ENCODE data around the gene DLX4.

DLX4 gene

GRCh38 chr17:49997301-49997650 is 28.3 kb downstream of the DLX4 start:
- no peak for TF ChIP-seq Cebpa-rat (IDR thresholded peaks at IDR 0.05)
- H3K4me3 ChIP-seq = peak overlapping the region; percentile 63
- H3K27ac ChIP-seq = no peak overlapping the region
- peaks cover 57% of the 10 kb centered on the region for H3K27me3 ChIP-seq
- H3K4me2 ChIP-seq = peak overlapping the region; percentile 90
- H3K9me3 ChIP-seq = no peaks in the 10 kb centered on the region
- H4K20me1 ChIP-seq = peaks cover 40% of the 10 kb centered on the region
- H3K36me3 ChIP-seq = no peaks in the 10 kb centered on the region
- H3K9ac ChIP-seq = no peak overlapping the region; the same call in 1 of the 2 replicates
- H3K4me1 ChIP-seq = peaks cover 30% of the 10 kb centered on the region

DNA sequence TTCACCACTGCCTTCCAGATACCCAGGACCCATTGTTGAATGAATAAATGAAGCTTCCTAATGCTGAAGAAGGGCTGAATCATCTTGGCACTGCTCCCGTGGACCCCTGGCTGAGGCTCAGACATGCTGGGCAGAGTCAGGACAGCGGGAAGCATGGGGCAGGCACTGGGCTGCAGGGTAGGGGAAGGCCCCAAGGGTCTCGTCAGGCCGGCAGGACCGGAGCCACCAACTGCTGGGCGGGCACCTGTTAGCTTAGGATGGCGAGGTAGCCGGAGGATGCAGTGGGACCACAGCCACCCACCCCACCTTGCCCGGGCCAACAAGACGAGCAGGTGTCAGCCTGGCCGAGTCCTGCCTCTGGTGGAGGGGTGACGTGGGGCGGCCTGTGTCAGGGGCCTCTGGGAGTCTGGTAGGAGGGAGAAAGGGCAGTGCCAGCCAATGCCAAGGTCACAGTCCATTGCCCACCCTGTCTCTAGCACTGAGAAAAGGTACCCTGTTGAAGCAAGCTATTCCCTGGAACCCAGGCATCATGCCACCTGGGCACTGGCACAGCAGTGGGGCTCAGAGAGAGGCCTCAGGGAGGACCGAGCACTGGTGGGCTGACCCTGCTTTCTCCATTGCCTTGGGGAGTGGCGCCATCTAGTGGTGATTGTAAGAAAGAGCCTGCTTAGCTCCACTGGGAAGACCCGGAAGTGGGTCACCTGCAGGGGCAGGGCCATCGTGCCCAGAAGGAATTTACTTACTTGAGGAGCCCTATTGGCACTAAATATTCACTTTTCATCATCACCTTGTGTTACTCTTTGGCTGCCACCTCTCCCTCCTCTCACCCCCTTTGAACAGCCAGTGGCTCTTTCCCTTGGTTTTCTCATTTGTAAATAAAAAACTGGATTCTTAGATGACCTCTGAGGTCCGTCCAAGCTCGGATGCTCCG is 29.0 kb downstream of the DLX4 start:
- no peaks in the 10 kb centered on the region for H3K36me3 ChIP-seq
- no peak for TF ChIP-seq Cebpa-rat (IDR thresholded peaks at IDR 0.05)
- no peak overlapping the region for H3K4me3 ChIP-seq
- H3K27ac ChIP-seq = no peak overlapping the region
- H3K4me1 ChIP-seq = peaks cover 27% of the 10 kb centered on the region
- peaks cover 50% of the 10 kb centered on the region for H3K27me3 ChIP-seq
- H3K9ac ChIP-seq = no peak overlapping the region
- peaks cover 33% of the 10 kb centered on the region for H4K20me1 ChIP-seq
- peak overlapping the region; percentile 12 for H3K4me2 ChIP-seq
- no peaks in the 10 kb centered on the region for H3K9me3 ChIP-seq

DNA sequence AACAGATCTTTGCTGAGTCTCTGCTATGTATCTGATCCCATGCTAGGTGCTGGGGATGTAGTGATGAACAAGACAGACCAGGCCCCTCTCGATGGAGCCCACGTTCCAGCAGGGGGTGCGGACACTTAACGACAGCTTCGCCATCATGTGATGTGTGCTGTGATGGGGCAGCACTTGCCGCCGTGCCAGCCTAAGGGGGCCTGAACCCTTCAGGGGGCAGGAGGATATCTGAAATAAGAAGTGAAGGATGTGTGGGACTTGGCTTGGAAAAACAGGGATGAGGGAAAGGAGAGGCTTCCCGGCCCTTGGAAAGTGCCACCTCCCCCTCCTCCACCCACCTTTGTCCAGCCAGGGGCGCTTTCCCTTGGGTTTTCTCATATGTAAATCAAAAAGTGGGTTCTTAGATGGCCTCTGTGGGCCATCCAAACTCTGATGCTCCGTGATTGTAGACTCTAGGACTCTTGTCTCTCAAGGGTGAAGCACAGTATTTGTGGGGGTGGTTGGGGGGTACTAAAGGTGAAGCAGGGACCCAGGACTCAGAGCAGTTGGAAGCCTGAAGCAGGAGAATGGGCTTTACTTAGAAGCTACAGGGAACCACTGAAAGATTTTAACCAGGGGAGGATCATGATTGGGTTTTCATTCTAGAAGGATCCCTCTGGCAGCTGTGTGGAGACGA is 30.0 kb downstream of the DLX4 start:
- Histone ChIP-seq H3K4me3 (no peak overlapping the region), H3K9ac (no peak overlapping the region), H3K27ac (no peak overlapping the region), H3K4me1 (peaks cover 18% of the 10 kb centered on the region; the same call in 1 of the 2 replicates), H3K27me3 (peaks cover 40% of the 10 kb centered on the region), H3K36me3 (no peaks in the 10 kb centered on the region), H3K4me2 (peak overlapping the region; percentile 12), H3K9me3 (no peaks in the 10 kb centered on the region), H4K20me1 (peaks cover 24% of the 10 kb centered on the region)
- no peak for TF ChIP-seq Cebpa-rat (IDR thresholded peaks at IDR 0.05)

DNA sequence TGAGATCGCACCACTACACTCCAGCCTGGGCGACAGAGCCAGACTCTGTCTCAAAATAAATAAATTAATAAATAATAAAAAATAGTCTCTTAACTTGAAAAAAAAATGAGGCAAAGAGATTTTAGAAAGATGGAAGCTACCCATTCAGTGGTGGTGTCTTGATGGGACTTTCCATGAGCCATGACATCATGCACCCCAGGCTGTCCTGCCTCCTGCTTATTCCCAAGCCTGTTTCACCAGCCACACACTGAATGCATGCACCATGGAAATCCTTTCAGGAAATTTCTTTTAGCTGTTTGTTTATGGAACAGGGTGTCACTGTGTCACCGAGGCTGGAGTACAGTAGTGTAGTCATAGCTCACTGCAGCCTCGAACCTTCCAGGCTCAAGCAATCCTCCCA is 34.9 kb downstream of the DLX4 start:
- Histone ChIP-seq H3K27ac (no peak overlapping the region), H3K9me3 (peaks cover 1% of the 10 kb centered on the region), H3K4me3 (no peak overlapping the region), H3K4me1 (peaks cover 20% of the 10 kb centered on the region), H3K27me3 (peaks cover 3% of the 10 kb centered on the region; the same call in 1 of the 2 replicates), H3K36me3 (no peaks in the 10 kb centered on the region), H3K9ac (no peak overlapping the region), H3K4me2 (no peak overlapping the region), H4K20me1 (no peaks in the 10 kb centered on the region)
- TF ChIP-seq Cebpa-rat (IDR thresholded peaks at IDR 0.05) = no peak

GRCh38 chr17:50009282-50009681 is 40.3 kb downstream of the DLX4 start:
- Histone ChIP-seq H4K20me1 (no peaks in the 10 kb centered on the region), H3K4me1 (peaks cover 20% of the 10 kb centered on the region), H3K27me3 (no peaks in the 10 kb centered on the region), H3K36me3 (no peaks in the 10 kb centered on the region), H3K9me3 (peaks cover 32% of the 10 kb centered on the region), H3K9ac (no peak overlapping the region), H3K4me3 (no peak overlapping the region), H3K4me2 (no peak overlapping the region), H3K27ac (no peak overlapping the region)
- TF ChIP-seq Cebpa-rat (IDR thresholded peaks at IDR 0.05) = no peak

DNA sequence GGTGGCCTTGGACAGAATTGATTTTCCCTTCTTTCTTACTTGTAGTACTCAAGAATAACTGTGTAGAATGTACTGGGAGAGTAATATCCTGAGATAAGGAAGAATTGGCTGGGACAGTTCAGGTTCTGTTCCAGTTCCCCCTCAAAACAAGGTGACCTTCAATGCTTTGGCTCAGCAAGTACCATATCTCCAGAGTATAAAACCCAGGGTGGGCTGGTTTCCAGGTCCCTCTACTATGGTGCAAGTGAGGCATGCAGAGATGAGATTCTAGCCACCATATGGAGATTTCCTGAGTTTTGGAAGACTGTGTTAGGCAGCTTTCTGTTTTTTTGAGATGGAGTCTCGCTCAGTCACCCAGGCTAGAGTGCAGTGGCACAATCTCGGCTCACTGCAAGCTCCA is 44.1 kb downstream of the DLX4 start:
- Histone ChIP-seq H3K9ac (no peak overlapping the region), H3K9me3 (peaks cover 42% of the 10 kb centered on the region), H3K36me3 (no peaks in the 10 kb centered on the region), H3K4me3 (no peak overlapping the region), H3K27me3 (no peaks in the 10 kb centered on the region), H4K20me1 (no peaks in the 10 kb centered on the region), H3K27ac (no peak overlapping the region), H3K4me2 (no peak overlapping the region), H3K4me1 (peaks cover under 1% of the 10 kb centered on the region; the same call in 1 of the 2 replicates)
- no peak for TF ChIP-seq Cebpa-rat (IDR thresholded peaks at IDR 0.05)

GRCh38 chr17:50014471-50015088 is 45.6 kb downstream of the DLX4 start:
- Histone ChIP-seq H3K36me3 (no peaks in the 10 kb centered on the region), H3K27me3 (no peaks in the 10 kb centered on the region), H3K27ac (no peak overlapping the region), H4K20me1 (no peaks in the 10 kb centered on the region), H3K4me3 (0 out of 2 replicates have a peak overlapping the region, but pooled peaks have one; percentile 5), H3K9me3 (peaks cover 34% of the 10 kb centered on the region), H3K9ac (no peak overlapping the region), H3K4me2 (no peak overlapping the region), H3K4me1 (no peaks in the 10 kb centered on the region; the same call in 1 of the 2 replicates)
- no peak for TF ChIP-seq Cebpa-rat (IDR thresholded peaks at IDR 0.05)

DNA sequence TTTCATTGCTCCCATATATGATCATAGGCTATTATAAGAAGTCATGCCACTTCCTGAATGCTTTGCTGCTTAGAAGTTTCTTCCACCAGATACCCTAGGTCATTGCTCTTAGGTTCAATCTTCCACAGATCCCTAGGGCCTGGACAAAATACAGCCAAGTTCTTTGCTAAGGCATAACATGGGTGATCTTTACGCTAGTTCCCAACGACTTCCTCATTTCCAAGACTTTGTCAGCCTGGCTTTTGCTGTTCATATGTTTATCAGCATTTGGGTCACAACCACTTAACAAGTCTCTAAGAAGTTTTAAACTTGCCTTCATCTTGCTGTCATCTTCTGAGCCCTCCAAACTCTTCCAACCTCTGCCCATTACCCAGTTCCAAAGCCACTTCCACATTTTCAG is 46.2 kb downstream of the DLX4 start:
- H3K4me3 ChIP-seq = no peak overlapping the region
- H3K36me3 ChIP-seq = no peaks in the 10 kb centered on the region
- no peaks in the 10 kb centered on the region; the same call in 1 of the 2 replicates for H3K4me1 ChIP-seq
- no peak overlapping the region for H3K9ac ChIP-seq
- H3K27ac ChIP-seq = no peak overlapping the region
- no peak for TF ChIP-seq Cebpa-rat (IDR thresholded peaks at IDR 0.05)
- no peak overlapping the region for H3K4me2 ChIP-seq
- peaks cover 28% of the 10 kb centered on the region for H3K9me3 ChIP-seq
- no peaks in the 10 kb centered on the region for H3K27me3 ChIP-seq
- no peaks in the 10 kb centered on the region for H4K20me1 ChIP-seq

DNA sequence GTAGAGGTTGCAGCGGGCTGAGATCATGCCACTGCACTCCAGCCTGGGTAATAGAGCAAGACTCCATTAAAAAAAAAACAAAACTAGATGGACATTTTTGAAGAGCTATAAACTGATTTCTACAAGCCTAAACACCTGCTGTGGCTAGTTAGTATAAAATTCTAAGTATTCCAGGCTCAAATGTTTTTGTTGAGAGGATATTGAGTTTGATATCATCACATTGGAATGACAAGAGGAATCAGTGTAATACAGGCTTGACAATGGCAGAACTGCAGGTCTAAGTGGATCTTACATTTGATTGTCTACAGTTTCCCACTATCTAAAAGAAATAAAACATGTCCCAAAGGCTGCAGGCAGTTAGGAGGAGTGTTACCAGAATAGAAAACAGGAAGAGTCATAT is 49.9 kb downstream of the DLX4 start:
- Histone ChIP-seq H3K27me3 (0 out of 2 replicates have a peak, but pooled peaks cover 5% of the 10 kb centered on the region), H3K4me3 (no peak overlapping the region), H3K36me3 (no peaks in the 10 kb centered on the region), H3K4me1 (no peaks in the 10 kb centered on the region; the same call in 1 of the 2 replicates), H3K4me2 (peak overlapping the region; percentile 17; the same call in 1 of the 2 replicates), H4K20me1 (no peaks in the 10 kb centered on the region), H3K9ac (no peak overlapping the region), H3K27ac (no peak overlapping the region), H3K9me3 (peaks cover 14% of the 10 kb centered on the region)
- no peak for TF ChIP-seq Cebpa-rat (IDR thresholded peaks at IDR 0.05)

Data from BLaER1 (cell line).